ENCODE measurements around the gene DNAH11.

GRCh38 chr7:21939858-21940372 lies 397.1 kb downstream of the DNAH11 start:
- TF ChIP-seq CTCF (conservative IDR thresholded peaks at IDR 0.05), result no peak
- TF ChIP-seq ZFX (IDR thresholded peaks at IDR 0.05), result no peak

All from C4-2B (cell line).